SK-N-SH (cell line): ENCODE data around the gene MIPOL1. TPM values are rescaled to one million over a fixed set of nuclear protein-coding genes. Genes with fewer than 3 reads are reported as not detected.

ENCODE experiments used
- CTCF ChIA-PET: fragments of 300-600, 350-600 bp; formaldehyde crosslinking; extraction: SDS; loops from one replicate; lab custom pipeline; 2021; lab: Yijun Ruan, JAX
- POLR2A ChIA-PET: fragments of 350-600 bp; sonication (Branson Sonifier 250); formaldehyde crosslinking; extraction: SDS; loops from one replicate; lab custom pipeline; 2020; ENCODE audit warnings: antibody characterized with exemption, inconsistent platforms; lab: Yijun Ruan, JAX
- DNase-seq: peaks from one replicate; pipeline ENCODE4 v3.0.0; 2012
- H2AFZ ChIP-seq: fragments of 200-600 bp; sonication (generic); 2 replicates; pipeline ENCODE4 v1.8.1; 2016; ENCODE audit warnings: antibody characterized with exemption, mild to moderate bottlenecking, low read depth
- H3F3A ChIP-seq: fragments of 200-600 bp; sonication (generic); replicated peaks from 2 replicates; pipeline ENCODE3; 2016; ENCODE audit warnings: antibody characterized with exemption, mild to moderate bottlenecking; ENCODE audit not compliant: insufficient read depth
- H3K27ac ChIP-seq, 2 experiments: fragments of 200-500 bp in 1 of 2; fragments of 200-600 bp in 1 of 2; sonication (Bioruptor generic) in 1 of 2; sonication (generic), shearing (Covaris generic) in 1 of 2; 2 replicates each; pipeline versions ENCODE4 v1.5.1 to v1.6.1; 2014 to 2016; ENCODE audit warnings: low read depth in 2 of 2, inconsistent platforms in 1 of 2, low read length in 1 of 2, mild to moderate bottlenecking in 1 of 2, mixed read lengths in 1 of 2
- H3K27me3 ChIP-seq: fragments of 200-600 bp; sonication (generic), shearing (Covaris generic); 2 replicates; pipeline ENCODE4 v1.6.1; 2016; ENCODE audit warnings: mixed run types; ENCODE audit not compliant: insufficient read depth
- H3K36me3 ChIP-seq, 2 experiments: fragments of 200-500 bp in 1 of 2; fragments of 200-600 bp in 1 of 2; sonication (Bioruptor generic) in 1 of 2; sonication (generic) in 1 of 2; replicated peaks in 1 of 2; 2 replicates each; pipeline versions ENCODE3 to v1.5.1; 2014 to 2016; ENCODE audit warnings: low read length in 1 of 2, mild to moderate bottlenecking in 1 of 2; ENCODE audit not compliant: insufficient read depth in 2 of 2, control insufficient read depth in 1 of 2
- H3K4me1 ChIP-seq, 2 experiments: fragments of 200-500 bp in 1 of 2; fragments of 200-600 bp in 1 of 2; sonication (Bioruptor generic) in 1 of 2; sonication (generic), shearing (Covaris generic) in 1 of 2; 2 replicates each; pipeline versions ENCODE4 v1.5.1 to v1.6.1; 2014 to 2016; ENCODE audit warnings: low read depth in 1 of 2, low read length in 1 of 2, mixed run types in 1 of 2; ENCODE audit not compliant: insufficient read depth in 2 of 2, control insufficient read depth in 1 of 2
- H3K4me2 ChIP-seq: fragments of 200-600 bp; sonication (generic), shearing (Covaris generic); 2 replicates; pipeline ENCODE4 v1.6.1; 2017; ENCODE audit warnings: mixed run types
- H3K4me3 ChIP-seq, 2 experiments: fragments of 200-500 bp in 1 of 2; fragments of 200-600 bp in 1 of 2; sonication (Bioruptor generic) in 1 of 2; sonication (generic), shearing (Covaris generic) in 1 of 2; 2 replicates each; pipeline versions ENCODE4 v1.5.1 to v1.8.1; 2014 to 2016; ENCODE audit warnings: low read depth in 2 of 2, inconsistent platforms in 1 of 2, low read length in 1 of 2, mild to moderate bottlenecking in 1 of 2, mixed read lengths in 1 of 2, moderate library complexity in 1 of 2
- H3K79me2 ChIP-seq: fragments of 200-600 bp; sonication (generic); 2 replicates; pipeline ENCODE4 v1.8.1; 2017; ENCODE audit warnings: mild to moderate bottlenecking; ENCODE audit not compliant: insufficient read depth
- H3K9ac ChIP-seq: fragments of 200-600 bp; sonication (generic); 2 replicates; pipeline ENCODE4 v1.6.1; 2017; ENCODE audit warnings: mixed run types
- H3K9me2 ChIP-seq: fragments of 200-600 bp; sonication (generic); 2 replicates; pipeline ENCODE4 v1.6.1; 2017; ENCODE audit warnings: mixed run types
- H3K9me3 ChIP-seq: fragments of 200-600 bp; sonication (generic); 2 replicates; pipeline ENCODE4 v1.6.1; 2017; ENCODE audit warnings: mixed run types, mild to moderate bottlenecking, moderate library complexity
- H4K20me1 ChIP-seq: fragments of 200-600 bp; sonication (generic); 2 replicates; pipeline ENCODE4 v1.6.1; 2017; ENCODE audit warnings: mild to moderate bottlenecking, mixed run types; ENCODE audit not compliant: insufficient read depth
- CHD2 ChIP-seq: fragments of 150-350 bp; IDR thresholded peaks from 2 replicates; pipeline ENCODE4 v1.6.1; 2018; ENCODE audit warnings: low read length; ENCODE audit not compliant: partially characterized antibody
- ELF1 ChIP-seq: IDR thresholded peaks from 2 replicates; pipeline ENCODE4 v1.4.0; 2012
- FOXJ3 ChIP-seq: sonication (generic); formaldehyde crosslinking; IDR thresholded peaks from 2 replicates; pipeline ENCODE4 v1.5.1; 2020; ENCODE audit warnings: mild to moderate bottlenecking, missing genetic modification reagents
- GATA2 ChIP-seq: sonication (generic); formaldehyde crosslinking; IDR thresholded peaks from 2 replicates; pipeline ENCODE4 v1.5.0; 2020; ENCODE audit warnings: mild to moderate bottlenecking, missing genetic modification reagents
- JUND ChIP-seq: IDR thresholded peaks from 2 replicates; pipeline ENCODE4 v1.4.0; 2012
- POLR2AphosphoS5 ChIP-seq: IDR thresholded peaks from 2 replicates; pipeline ENCODE4 v1.6.1; 2012; ENCODE audit warnings: low read depth, low read length
- RCOR1 ChIP-seq: fragments of 150-350 bp; IDR thresholded peaks from 2 replicates; pipeline ENCODE4 v1.6.1; 2017; ENCODE audit warnings: antibody characterized with exemption, low read length
- REST ChIP-seq: IDR thresholded peaks from 2 replicates; pipeline ENCODE4 v1.6.1; 2012; ENCODE audit warnings: mild to moderate bottlenecking, low read depth, low read length, moderate library complexity
- RFX5 ChIP-seq: IDR thresholded peaks from 2 replicates; pipeline ENCODE4 v1.6.1; 2012; ENCODE audit warnings: mild to moderate bottlenecking, improper control_type of control experiment, low read length
- RXRA ChIP-seq: IDR thresholded peaks from 2 replicates; pipeline ENCODE4 v1.4.0; 2012; ENCODE audit warnings: low read depth, mild to moderate bottlenecking, borderline replicate concordance
- TAF1 ChIP-seq: IDR thresholded peaks from 2 replicates; pipeline ENCODE4 v1.6.1; 2012; ENCODE audit warnings: low read depth, mild to moderate bottlenecking, low read length, moderate library complexity, borderline replicate concordance
- TCF12 ChIP-seq: IDR thresholded peaks from 2 replicates; pipeline ENCODE4 v1.4.0; 2012
- TEAD4 ChIP-seq: IDR thresholded peaks from 2 replicates; pipeline ENCODE4 v1.4.0; 2012; ENCODE audit warnings: mild to moderate bottlenecking, borderline replicate concordance; ENCODE audit not compliant: insufficient read depth
- YY1 ChIP-seq: IDR thresholded peaks from 2 replicates; pipeline ENCODE4 v1.4.0; 2012; ENCODE audit warnings: low read depth, mild to moderate bottlenecking
- WGBS: methylation state at CpG from one replicate; pipeline ENCODE4 v1.1.6; 2017; ENCODE audit warnings: low lambda C conversion rate; 5-methylcytosine and 5-hydroxymethylcytosine counted together
- polyA plus RNA-seq, 3 experiments: library from polyadenylated mRNA; depleted of rRNA; stranded (reverse); fragments of >200 nt; gene quantifications; 2 replicates each; pipeline ENCODE4 v1.2.3, GENCODE V29; 2012

MIPOL1 gene
- polyA plus RNA-seq, 1 of the 3 experiments (the other 2 are of a cell fraction): 0.23 TPM

GRCh38 chr14:37369425-37369824 lies 171.7 kb downstream of the MIPOL1 start:
- no peak for DNase-seq
- WGBS: 9% methylated on average over 5 of the region's 5 CpGs
- CTCF ChIA-PET: no interaction called here
- Histone ChIP-seq H3K27me3 (no peaks in the 10 kb centered on the region), H3K9ac (no peak overlapping the region), H3K9me3 (no peaks in the 10 kb centered on the region), H3K27ac (no peak overlapping the region), H4K20me1 (no peaks in the 10 kb centered on the region), H3F3A (no peaks in the 10 kb centered on the region), H3K36me3 (no peaks in the 10 kb centered on the region), H2AFZ (no peak overlapping the region), H3K4me2 (no peak overlapping the region), H3K4me1 (no peaks in the 10 kb centered on the region), H3K79me2 (no peaks in the 10 kb centered on the region), H3K9me2 (no peaks in the 10 kb centered on the region), H3K4me3 (no peak overlapping the region)
- POLR2A ChIA-PET: no interaction called here
- TF ChIP-seq RFX5: no peak
- TF ChIP-seq POLR2AphosphoS5: no peak
- no peak for TF ChIP-seq REST

GRCh38 chr14:37375566-37375965 lies 177.8 kb downstream of the MIPOL1 start:
- Histone ChIP-seq H3K9me2 (no peaks in the 10 kb centered on the region), H3F3A (no peaks in the 10 kb centered on the region), H3K4me1 (no peaks in the 10 kb centered on the region)
- TF ChIP-seq JUND: no peak
- no peak for TF ChIP-seq FOXJ3 (CRISPR knock-in tag)
- no peak for TF ChIP-seq RCOR1
- TF ChIP-seq ELF1: no peak
- no peak for TF ChIP-seq CHD2
- TF ChIP-seq TAF1: no peak
- TF ChIP-seq GATA2 (CRISPR knock-in tag): no peak
- TF ChIP-seq TEAD4: no peak
- no peak for TF ChIP-seq TCF12
- TF ChIP-seq RXRA: no peak
- TF ChIP-seq YY1: no peak
- TF ChIP-seq, all 33 proteins: peak for 0
- Histone ChIP-seq H3K27me3 (no peaks in the 10 kb centered on the region), H3K9me3 (no peaks in the 10 kb centered on the region), H3K4me3 (no peak overlapping the region), H3K36me3 (no peaks in the 10 kb centered on the region), H4K20me1 (no peaks in the 10 kb centered on the region), H3K27ac (no peak overlapping the region), H3K79me2 (no peaks in the 10 kb centered on the region), H3K4me2 (no peak overlapping the region), H3K9ac (no peak overlapping the region), H2AFZ (no peak overlapping the region)
- ChIA-PET CTCF (no interaction called here), POLR2A (no interaction called here)
- no peak for DNase-seq
